OCI-LY1 (cell line): ENCODE data around the gene XYLT1.

ENCODE experiments used
- H2AFZ ChIP-seq: fragments of 200-600 bp; sonication (generic), shearing (Covaris generic); 2 replicates; pipeline ENCODE4 v1.6.0; 2014; ENCODE audit warnings: antibody characterized with exemption, mild to moderate bottlenecking, low read length
- H3F3A ChIP-seq: fragments of 200-600 bp; sonication (generic), shearing (Covaris generic); 2 replicates; pipeline ENCODE4 v1.6.0; 2014; ENCODE audit warnings: mild to moderate bottlenecking, antibody characterized with exemption, low read length, moderate library complexity; ENCODE audit not compliant: insufficient read depth
- H3K27ac ChIP-seq: fragments of 200-600 bp; sonication (generic); 2 replicates; pipeline ENCODE4 v1.5.1; 2014; ENCODE audit warnings: low read length, mixed run types, mild to moderate bottlenecking, low read depth; ENCODE audit not compliant: poor library complexity, severe bottlenecking
- H3K27me3 ChIP-seq: fragments of 200-600 bp; sonication (generic); 2 replicates; pipeline ENCODE4 v1.6.0; 2014; ENCODE audit warnings: antibody characterized with exemption, mild to moderate bottlenecking, low read length, moderate library complexity; ENCODE audit not compliant: insufficient read depth
- H3K36me3 ChIP-seq: fragments of 200-600 bp; sonication (generic); 2 replicates; pipeline ENCODE4 v1.6.1; 2014; ENCODE audit warnings: mild to moderate bottlenecking, antibody characterized with exemption, low read length, moderate library complexity, mixed read lengths; ENCODE audit not compliant: insufficient read depth
- H3K4me1 ChIP-seq: fragments of 200-600 bp; sonication (generic); 2 replicates; pipeline ENCODE4 v1.5.1; 2014; ENCODE audit warnings: mild to moderate bottlenecking, low read length, moderate library complexity; ENCODE audit not compliant: insufficient read depth, severe bottlenecking
- H3K4me2 ChIP-seq: fragments of 200-600 bp; sonication (generic), shearing (Covaris generic); 2 replicates; pipeline ENCODE4 v1.6.1; 2014; ENCODE audit warnings: low read length
- H3K4me3 ChIP-seq: fragments of 200-600 bp; sonication (generic); 2 replicates; pipeline ENCODE4 v1.5.1; 2014; ENCODE audit warnings: low read length, low read depth, mild to moderate bottlenecking, mixed read lengths; ENCODE audit not compliant: poor library complexity, severe bottlenecking
- H3K79me2 ChIP-seq: fragments of 200-600 bp; shearing (Covaris generic); 2 replicates; pipeline ENCODE4 v1.6.1; 2016; ENCODE audit warnings: mixed run types, low read length, mixed read lengths; ENCODE audit not compliant: insufficient read depth
- H3K9ac ChIP-seq: fragments of 200-600 bp; sonication (generic), shearing (Covaris generic); 2 replicates; pipeline ENCODE4 v1.6.1; 2014; ENCODE audit warnings: mild to moderate bottlenecking, low read length, mixed read lengths
- H3K9me2 ChIP-seq: fragments of 200-600 bp; sonication (generic), shearing (Covaris generic); 2 replicates; pipeline ENCODE4 v1.6.1; 2014; ENCODE audit warnings: low read depth, mild to moderate bottlenecking, low read length, mixed read lengths
- H3K9me3 ChIP-seq: fragments of 200-600 bp; shearing (Covaris generic); 2 replicates; pipeline ENCODE4 v1.6.1; 2014; ENCODE audit warnings: low read length, mixed read lengths
- H4K20me1 ChIP-seq: fragments of 200-600 bp; sonication (generic), shearing (Covaris generic); 2 replicates; pipeline ENCODE4 v1.6.0; 2016; ENCODE audit warnings: mild to moderate bottlenecking, low read length; ENCODE audit not compliant: insufficient read depth
- CTCF ChIP-seq: fragments of 200-600 bp; sonication (generic), shearing (Covaris generic); IDR thresholded peaks from 2 replicates; pipeline ENCODE4 v1.5.1; 2017; ENCODE audit warnings: mild to moderate bottlenecking, antibody characterized with exemption, low read length, moderate library complexity, mixed read lengths
- EZH2 ChIP-seq: fragments of 200-600 bp; sonication (generic), shearing (Covaris generic); IDR thresholded peaks from 2 replicates; pipeline ENCODE4 v1.8.0; 2017; ENCODE audit warnings: borderline replicate concordance, mixed run types, mild to moderate bottlenecking, antibody characterized with exemption, low read length, moderate library complexity, mixed read lengths

XYLT1 gene

GRCh38 chr16:17347624-17348023, 123.1 kb downstream of the XYLT1 start:
- Histone ChIP-seq H3K27ac (peak overlapping the region; percentile 82), H3K79me2 (no peaks in the 10 kb centered on the region), H2AFZ (no peak overlapping the region), H3K9me2 (no peaks in the 10 kb centered on the region), H3K4me1 (peaks cover 57% of the 10 kb centered on the region), H4K20me1 (no peaks in the 10 kb centered on the region), H3K4me2 (peak overlapping the region; percentile 51), H3K27me3 (no peaks in the 10 kb centered on the region), H3K9me3 (no peaks in the 10 kb centered on the region), H3F3A (no peaks in the 10 kb centered on the region), H3K36me3 (peaks cover 30% of the 10 kb centered on the region; the same call in 1 of the 2 replicates), H3K9ac (peak overlapping the region; percentile 51), H3K4me3 (no peak overlapping the region)
- no peak for TF ChIP-seq EZH2
- no peak for TF ChIP-seq CTCF

DNA sequence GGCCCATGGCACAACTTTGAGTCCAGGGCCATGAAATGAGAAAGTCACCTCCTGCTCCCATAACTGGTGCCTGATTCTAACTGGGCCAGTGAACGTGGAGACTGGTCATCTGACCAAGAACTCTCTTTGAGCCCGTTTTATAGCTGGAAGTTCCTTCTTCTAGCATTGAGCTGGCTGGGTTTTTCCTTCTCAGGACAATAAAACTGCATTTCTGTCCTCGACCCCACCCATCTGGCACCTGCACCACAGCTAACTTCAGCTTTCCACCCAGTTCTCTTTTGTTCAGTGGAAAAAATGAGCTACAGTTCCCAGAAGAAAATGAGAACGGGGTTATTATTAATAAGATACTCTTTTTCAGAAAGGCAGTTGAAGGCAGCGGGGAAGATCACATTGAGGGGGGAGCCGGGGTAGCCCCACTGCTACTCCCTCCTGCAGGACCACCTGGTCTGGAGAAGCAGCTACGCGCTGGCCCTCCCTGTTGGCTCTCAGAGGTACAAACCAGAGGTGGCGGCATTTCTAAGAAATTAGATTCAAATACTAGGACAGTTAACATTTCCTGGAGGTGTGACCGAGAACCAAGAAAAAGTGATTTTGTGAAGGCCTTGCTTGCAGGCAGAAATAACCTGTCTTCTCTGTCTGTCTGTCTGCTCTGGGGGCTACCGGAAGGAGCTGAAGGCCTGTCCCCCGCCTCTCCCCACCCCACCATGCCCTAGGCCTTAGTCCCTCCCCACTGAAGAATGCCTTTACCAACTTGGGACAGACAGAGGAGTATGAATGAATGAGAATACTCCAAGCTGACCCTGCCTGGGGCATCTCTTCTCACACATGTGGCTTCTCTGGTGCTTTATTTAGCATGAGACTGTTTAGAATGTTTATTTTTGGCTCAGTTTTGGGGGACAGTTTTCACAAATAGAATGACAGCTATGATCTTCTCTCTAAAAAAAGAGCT, 123.9 kb downstream of the XYLT1 start:
- peak overlapping the region; percentile 51 for H3K4me2 ChIP-seq
- no peaks in the 10 kb centered on the region for H3K9me2 ChIP-seq
- H3K9ac ChIP-seq: peak overlapping the region; percentile 51
- H3F3A ChIP-seq: no peaks in the 10 kb centered on the region
- H3K36me3 ChIP-seq: peaks cover 28% of the 10 kb centered on the region; the same call in 1 of the 2 replicates
- H2AFZ ChIP-seq: no peak overlapping the region
- H3K79me2 ChIP-seq: no peaks in the 10 kb centered on the region
- TF ChIP-seq EZH2 (no peak), CTCF (no peak)
- no peaks in the 10 kb centered on the region for H4K20me1 ChIP-seq
- no peaks in the 10 kb centered on the region for H3K9me3 ChIP-seq
- H3K27ac ChIP-seq: peak overlapping the region; percentile 82
- peak overlapping the region; percentile 10 for H3K4me3 ChIP-seq
- H3K27me3 ChIP-seq: no peaks in the 10 kb centered on the region
- H3K4me1 ChIP-seq: peaks cover 65% of the 10 kb centered on the region

- H3K27ac ChIP-seq: peak overlapping the region; percentile 82
- peaks cover 19% of the 10 kb centered on the region; the same call in 1 of the 2 replicates for H3K36me3 ChIP-seq
- no peak overlapping the region for H3K9ac ChIP-seq
- no peaks in the 10 kb centered on the region for H3K9me2 ChIP-seq
- H3K27me3 ChIP-seq: no peaks in the 10 kb centered on the region
- peaks cover 80% of the 10 kb centered on the region for H3K4me1 ChIP-seq
- H3K79me2 ChIP-seq: no peaks in the 10 kb centered on the region
- no peaks in the 10 kb centered on the region for H3K9me3 ChIP-seq
- TF ChIP-seq EZH2 (no peak), CTCF (no peak)
- H3K4me3 ChIP-seq: no peak overlapping the region
- H3K4me2 ChIP-seq: no peak overlapping the region
- no peaks in the 10 kb centered on the region for H3F3A ChIP-seq
- no peaks in the 10 kb centered on the region for H4K20me1 ChIP-seq
- H2AFZ ChIP-seq: no peak overlapping the region
These were observed 125.7 kb downstream of the XYLT1 start for GRCh38 chr16:17345043-17345442.
